Measurements from ENCODE around the gene RAD51AP1.

- no peak for TF ChIP-seq KAT7 (CRISPR knock-in tag; IDR thresholded peaks at IDR 0.05; ENCODE audit: borderline replicate concordance)
- TF ChIP-seq, protein P1, sequence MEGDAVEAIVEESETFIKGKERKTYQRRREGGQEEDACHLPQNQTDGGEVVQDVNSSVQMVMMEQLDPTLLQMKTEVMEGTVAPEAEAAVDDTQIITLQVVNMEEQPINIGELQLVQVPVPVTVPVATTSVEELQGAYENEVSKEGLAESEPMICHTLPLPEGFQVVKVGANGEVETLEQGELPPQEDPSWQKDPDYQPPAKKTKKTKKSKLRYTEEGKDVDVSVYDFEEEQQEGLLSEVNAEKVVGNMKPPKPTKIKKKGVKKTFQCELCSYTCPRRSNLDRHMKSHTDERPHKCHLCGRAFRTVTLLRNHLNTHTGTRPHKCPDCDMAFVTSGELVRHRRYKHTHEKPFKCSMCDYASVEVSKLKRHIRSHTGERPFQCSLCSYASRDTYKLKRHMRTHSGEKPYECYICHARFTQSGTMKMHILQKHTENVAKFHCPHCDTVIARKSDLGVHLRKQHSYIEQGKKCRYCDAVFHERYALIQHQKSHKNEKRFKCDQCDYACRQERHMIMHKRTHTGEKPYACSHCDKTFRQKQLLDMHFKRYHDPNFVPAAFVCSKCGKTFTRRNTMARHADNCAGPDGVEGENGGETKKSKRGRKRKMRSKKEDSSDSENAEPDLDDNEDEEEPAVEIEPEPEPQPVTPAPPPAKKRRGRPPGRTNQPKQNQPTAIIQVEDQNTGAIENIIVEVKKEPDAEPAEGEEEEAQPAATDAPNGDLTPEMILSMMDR (IDR thresholded peaks at IDR 0.05) = no peak
- TF ChIP-seq OVOL2 (CRISPR knock-in tag; IDR thresholded peaks at IDR 0.05; ENCODE audit: borderline replicate concordance) = no peak
- no peak for TF ChIP-seq ZNF138 (CRISPR knock-in tag; conservative IDR thresholded peaks at IDR 0.05)
- no peak for TF ChIP-seq CREM (CRISPR knock-in tag; IDR thresholded peaks at IDR 0.05)
- no peak for TF ChIP-seq NFATC4 (CRISPR knock-in tag; IDR thresholded peaks at IDR 0.05)
- no peak for TF ChIP-seq USF2 (CRISPR knock-in tag; IDR thresholded peaks at IDR 0.05)
- TF ChIP-seq GRHL2 (CRISPR knock-in tag; IDR thresholded peaks at IDR 0.05; ENCODE audit: insufficient replicate concordance, severe bottlenecking) = no peak
- no peak for TF ChIP-seq HMGXB4 (CRISPR knock-in tag; IDR thresholded peaks at IDR 0.05)
- no peak for TF ChIP-seq NFE2L1 (CRISPR knock-in tag; IDR thresholded peaks at IDR 0.05)
- TF ChIP-seq FOXJ3 (CRISPR knock-in tag; IDR thresholded peaks at IDR 0.05; ENCODE audit: borderline replicate concordance) = no peak
- TF ChIP-seq, protein P2, sequence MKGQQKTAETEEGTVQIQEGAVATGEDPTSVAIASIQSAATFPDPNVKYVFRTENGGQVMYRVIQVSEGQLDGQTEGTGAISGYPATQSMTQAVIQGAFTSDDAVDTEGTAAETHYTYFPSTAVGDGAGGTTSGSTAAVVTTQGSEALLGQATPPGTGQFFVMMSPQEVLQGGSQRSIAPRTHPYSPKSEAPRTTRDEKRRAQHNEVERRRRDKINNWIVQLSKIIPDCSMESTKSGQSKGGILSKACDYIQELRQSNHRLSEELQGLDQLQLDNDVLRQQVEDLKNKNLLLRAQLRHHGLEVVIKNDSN (CRISPR knock-in tag; IDR thresholded peaks at IDR 0.05) = no peak
- TF ChIP-seq, protein P3, sequence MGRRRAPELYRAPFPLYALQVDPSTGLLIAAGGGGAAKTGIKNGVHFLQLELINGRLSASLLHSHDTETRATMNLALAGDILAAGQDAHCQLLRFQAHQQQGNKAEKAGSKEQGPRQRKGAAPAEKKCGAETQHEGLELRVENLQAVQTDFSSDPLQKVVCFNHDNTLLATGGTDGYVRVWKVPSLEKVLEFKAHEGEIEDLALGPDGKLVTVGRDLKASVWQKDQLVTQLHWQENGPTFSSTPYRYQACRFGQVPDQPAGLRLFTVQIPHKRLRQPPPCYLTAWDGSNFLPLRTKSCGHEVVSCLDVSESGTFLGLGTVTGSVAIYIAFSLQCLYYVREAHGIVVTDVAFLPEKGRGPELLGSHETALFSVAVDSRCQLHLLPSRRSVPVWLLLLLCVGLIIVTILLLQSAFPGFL (CRISPR knock-in tag; IDR thresholded peaks at IDR 0.05; ENCODE audit: borderline replicate concordance) = no peak
- no peak for TF ChIP-seq NR3C1 (CRISPR knock-in tag; conservative IDR thresholded peaks at IDR 0.05; ENCODE audit: low read depth)
Observed at GRCh38 chr12:4506430-4506829, 32.3 kb upstream of the RAD51AP1 start.
